Neural progenitor cell (in vitro differentiated cells): ENCODE results near the gene DLK1. TPM values are rescaled to one million over a fixed set of nuclear protein-coding genes. Genes with fewer than 3 reads are reported as not detected.

ENCODE experiments used
- DNase-seq: peaks from one replicate; pipeline ENCODE4 v3.0.0-alpha.2; 2016; ENCODE audit warnings: low spot score
- H2AFZ ChIP-seq: fragments of 200-600 bp; sonication (generic); replicated peaks from 2 replicates; pipeline ENCODE4 v1.6.1; 2016; ENCODE audit warnings: antibody characterized with exemption
- H3F3A ChIP-seq: fragments of 200-600 bp; sonication (generic); 2 replicates; pipeline ENCODE4 v1.6.1; 2016; ENCODE audit warnings: antibody characterized with exemption, low read depth
- H3K27ac ChIP-seq: fragments of 200-600 bp; sonication (generic); 2 replicates; pipeline ENCODE4 v1.5.1; 2016; ENCODE audit warnings: mild to moderate bottlenecking
- H3K27me3 ChIP-seq: fragments of 200-600 bp; sonication (generic); 2 replicates; pipeline ENCODE4 v1.6.1; 2016; ENCODE audit warnings: mild to moderate bottlenecking, moderate library complexity
- H3K36me3 ChIP-seq: fragments of 200-600 bp; sonication (generic); 2 replicates; pipeline ENCODE4 v1.5.1; 2016
- H3K4me1 ChIP-seq: fragments of 200-600 bp; sonication (generic); 2 replicates; pipeline ENCODE4 v1.6.1; 2016; ENCODE audit warnings: mixed run types
- H3K4me2 ChIP-seq: fragments of 200-600 bp; sonication (generic); 2 replicates; pipeline ENCODE4 v1.6.1; 2016
- H3K4me3 ChIP-seq: fragments of 200-600 bp; sonication (generic); 2 replicates; pipeline ENCODE4 v1.5.1; 2016
- H3K79me2 ChIP-seq: fragments of 200-600 bp; sonication (generic); 2 replicates; pipeline ENCODE4 v1.6.1; 2016; ENCODE audit warnings: low read depth
- H3K9ac ChIP-seq: fragments of 200-600 bp; sonication (generic); 2 replicates; pipeline ENCODE4 v1.6.1; 2016
- H3K9me3 ChIP-seq: fragments of 200-600 bp; sonication (generic); 2 replicates; pipeline ENCODE4 v1.5.1; 2016; ENCODE audit warnings: low read depth
- H4K20me1 ChIP-seq: fragments of 200-600 bp; sonication (generic); 2 replicates; pipeline ENCODE4 v1.6.1; 2016; ENCODE audit warnings: low read depth
- H3K27ac Mint-ChIP-seq: 3 replicates; pipeline ENCODE4 v1.8.0; 2021; ENCODE audit warnings: mixed read lengths
- H3K27me3 Mint-ChIP-seq: 2 replicates; pipeline ENCODE4 v1.8.0; 2022; ENCODE audit warnings: low read depth, mild to moderate bottlenecking, inconsistent platforms, moderate library complexity, mixed read lengths; ENCODE audit not compliant: insufficient read depth
- H3K36me3 Mint-ChIP-seq: 3 replicates; pipeline ENCODE4 v1.8.0; 2021; ENCODE audit warnings: mixed read lengths
- H3K4me1 Mint-ChIP-seq: 3 replicates; pipeline ENCODE4 v1.8.0; 2021; ENCODE audit warnings: mixed read lengths
- H3K4me3 Mint-ChIP-seq: 3 replicates; pipeline ENCODE4 v1.8.0; 2021; ENCODE audit warnings: mild to moderate bottlenecking, moderate library complexity, mixed read lengths
- H3K9me3 Mint-ChIP-seq: 3 replicates; pipeline ENCODE4 v1.8.0; 2020; ENCODE audit warnings: mixed read lengths
- CTCF ChIP-seq: fragments of 200-600 bp; sonication (generic); IDR thresholded peaks from 2 replicates; pipeline ENCODE4 v1.5.1; 2017; ENCODE audit warnings: antibody characterized with exemption, mild to moderate bottlenecking
- EZH2 ChIP-seq: fragments of 200-600 bp; sonication (generic); IDR thresholded peaks from 2 replicates; pipeline ENCODE4 v1.6.1; 2017; ENCODE audit warnings: antibody characterized with exemption, mild to moderate bottlenecking, moderate library complexity
- EZH2phosphoT487 ChIP-seq: fragments of 200-600 bp; sonication (generic); IDR thresholded peaks from 2 replicates; pipeline ENCODE4 v1.6.1; 2017; ENCODE audit warnings: antibody characterized with exemption
- total RNA-seq: library from RNA; depleted of rRNA; stranded (reverse); fragments of >200 nt; gene quantifications from 2 replicates; pipeline ENCODE4 v1.2.3, GENCODE V29; 2015; ENCODE audit warnings: low replicate concordance

The DLK1 gene
- total RNA-seq, 1 donor from 2014 or later = 312 TPM

DNA sequence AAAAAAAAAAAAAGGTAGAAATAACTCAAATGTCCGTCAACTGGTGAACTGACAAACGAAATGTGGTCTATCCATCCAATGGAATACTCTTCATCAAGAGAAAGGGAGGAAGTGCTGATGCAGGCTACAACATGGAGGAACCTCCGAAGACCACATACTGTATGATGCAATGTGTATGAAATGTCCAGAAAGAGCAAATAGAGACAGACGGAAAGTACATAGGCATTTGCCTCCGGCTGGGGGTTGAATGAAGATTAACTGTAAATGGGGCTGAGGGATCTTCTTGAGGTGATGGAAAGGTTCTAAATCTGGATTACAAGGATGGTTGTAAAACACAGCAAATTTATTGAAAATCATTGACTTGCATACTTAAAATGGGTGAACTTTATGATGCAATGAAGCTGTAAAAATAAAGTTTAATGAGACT, 35.4 kb downstream of the DLK1 start:
- DNase-seq = no peak
- Mint-ChIP-seq H3K27ac (no peak overlapping the region), H3K4me1 (peaks cover 30% of the 10 kb centered on the region), H3K9me3 (peaks cover 19% of the 10 kb centered on the region), H3K4me3 (no peak overlapping the region), H3K27me3 (peaks cover 27% of the 10 kb centered on the region), H3K36me3 (no peaks in the 10 kb centered on the region)
- Histone ChIP-seq H3K4me2 (no peak overlapping the region), H3K36me3 (no peaks in the 10 kb centered on the region), H4K20me1 (no peaks in the 10 kb centered on the region), H3K4me1 (peaks cover 37% of the 10 kb centered on the region), H3K4me3 (no peak overlapping the region), H3K27ac (no peak overlapping the region), H3K9ac (no peak overlapping the region), H3F3A (peaks cover 16% of the 10 kb centered on the region), H3K79me2 (no peaks in the 10 kb centered on the region), H2AFZ (no peak overlapping the region), H3K27me3 (no peaks in the 10 kb centered on the region), H3K9me3 (no peaks in the 10 kb centered on the region)
- TF ChIP-seq EZH2phosphoT487 (no peak), EZH2 (no peak), CTCF (no peak)

DNA sequence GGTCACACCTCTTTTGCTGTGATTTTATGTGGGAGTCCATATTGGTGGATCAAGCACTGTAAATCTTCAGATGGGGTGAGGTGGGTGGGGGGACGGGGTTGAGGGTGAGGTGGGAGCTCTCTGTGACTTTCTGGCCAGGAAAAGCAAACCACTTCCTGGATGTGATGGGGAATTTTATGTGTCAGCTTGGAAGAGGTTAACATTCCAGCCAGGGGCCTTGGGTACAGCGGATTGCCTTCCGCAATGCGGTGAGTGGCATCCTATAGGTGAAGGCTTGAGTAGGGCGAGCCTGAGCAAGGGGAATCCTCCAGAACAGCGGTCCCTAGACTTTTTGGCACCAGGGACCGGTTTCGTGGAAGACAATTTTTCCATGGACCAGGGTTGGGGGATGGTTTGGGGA, 36.2 kb downstream of the DLK1 start:
- no peak overlapping the region for H3K27ac Mint-ChIP-seq
- H3K27me3 Mint-ChIP-seq = peaks cover 31% of the 10 kb centered on the region
- H2AFZ ChIP-seq = no peak overlapping the region
- H3K79me2 ChIP-seq = no peaks in the 10 kb centered on the region
- no peak overlapping the region for H3K9ac ChIP-seq
- no peaks in the 10 kb centered on the region for H3K27me3 ChIP-seq
- no peaks in the 10 kb centered on the region for H3K36me3 Mint-ChIP-seq
- no peaks in the 10 kb centered on the region for H3K9me3 ChIP-seq
- H3K9me3 Mint-ChIP-seq = peaks cover 21% of the 10 kb centered on the region
- H3K4me2 ChIP-seq = no peak overlapping the region
- no peak overlapping the region for H3K27ac ChIP-seq
- H3K4me1 Mint-ChIP-seq = peaks cover 30% of the 10 kb centered on the region
- peaks cover 16% of the 10 kb centered on the region for H3F3A ChIP-seq
- H3K36me3 ChIP-seq = no peaks in the 10 kb centered on the region
- H4K20me1 ChIP-seq = no peaks in the 10 kb centered on the region
- TF ChIP-seq EZH2 (no peak), CTCF (no peak), EZH2phosphoT487 (no peak)
- no peak for DNase-seq
- no peak overlapping the region for H3K4me3 Mint-ChIP-seq
- H3K4me3 ChIP-seq = no peak overlapping the region
- H3K4me1 ChIP-seq = peaks cover 37% of the 10 kb centered on the region

GRCh38 chr14:100764471-100765115, 37.9 kb downstream of the DLK1 start:
- H3K9me3 Mint-ChIP-seq = peaks cover 27% of the 10 kb centered on the region
- Histone ChIP-seq H4K20me1 (no peaks in the 10 kb centered on the region), H3F3A (peaks cover 16% of the 10 kb centered on the region), H3K4me2 (peak overlapping the region; percentile 28), H3K27ac (peak overlapping the region; percentile 16), H3K79me2 (no peaks in the 10 kb centered on the region), H3K4me1 (peaks cover 28% of the 10 kb centered on the region), H3K9ac (no peak overlapping the region), H3K36me3 (no peaks in the 10 kb centered on the region), H2AFZ (no peak overlapping the region), H3K27me3 (no peaks in the 10 kb centered on the region), H3K9me3 (no peaks in the 10 kb centered on the region), H3K4me3 (no peak overlapping the region)
- H3K4me3 Mint-ChIP-seq = peak overlapping the region; percentile 69
- peaks cover 28% of the 10 kb centered on the region for H3K27me3 Mint-ChIP-seq
- TF ChIP-seq EZH2phosphoT487 = no peak
- no peak for TF ChIP-seq CTCF
- TF ChIP-seq EZH2 = no peak
- DNase-seq = peak; percentile 70
- H3K27ac Mint-ChIP-seq = peak overlapping the region; percentile 82
- peaks cover 25% of the 10 kb centered on the region for H3K4me1 Mint-ChIP-seq
- no peaks in the 10 kb centered on the region for H3K36me3 Mint-ChIP-seq
